HG03460 (cell line): ENCODE measurements around the gene XG.
"Not testable (repeated sequence)": the region's sequence is repeated elsewhere in the genome, so short reads cannot be mapped to it uniquely, and the experiment has no call there.

ENCODE experiments used
- ATAC-seq: cut with Tn5 transposase; IDR thresholded peaks from one replicate; pipeline ENCODE4 v1.9.1; 2021; ENCODE audit not compliant: unreplicated experiment

XG gene

DNA sequence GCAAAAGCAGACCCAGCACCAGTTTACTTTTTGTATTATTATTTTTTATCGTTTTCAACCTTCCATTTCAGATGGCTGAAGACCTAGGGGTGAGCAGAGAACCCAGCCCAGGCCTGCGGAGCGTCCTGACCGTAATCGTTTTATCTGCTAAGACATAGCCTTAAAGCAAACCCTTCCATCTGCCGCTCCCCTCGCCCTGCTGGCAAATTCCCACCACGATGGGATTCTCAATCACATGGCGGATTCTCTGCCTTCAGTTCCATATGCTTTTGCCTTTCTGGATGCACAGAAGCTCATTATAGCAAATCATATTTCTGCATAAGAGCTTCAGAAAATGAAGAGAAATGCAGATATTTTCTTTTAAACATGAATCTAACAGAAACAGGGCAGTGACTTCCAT lies 18.6 kb upstream of the XG start:
- no peak for ATAC-seq

DNA sequence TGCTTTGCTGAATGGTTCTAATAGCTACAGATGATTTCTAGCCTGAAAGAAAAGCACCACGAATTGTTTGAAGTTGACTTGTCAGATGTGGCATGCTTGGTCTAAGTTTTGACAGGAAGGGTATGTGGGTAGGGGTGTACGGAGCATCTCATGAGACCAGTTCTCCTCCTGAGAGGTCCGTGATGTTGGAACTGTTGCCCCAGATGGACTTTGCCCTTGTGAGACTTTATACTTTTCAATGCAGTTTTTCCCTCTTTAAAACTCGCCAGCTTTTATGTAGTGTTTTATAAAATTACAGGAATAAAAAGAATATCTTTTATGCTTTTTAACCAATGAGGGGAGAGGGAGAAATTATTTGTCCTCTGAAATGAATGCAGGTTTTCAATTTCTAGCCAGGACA lies 16.6 kb upstream of the XG start:
- ATAC-seq: no peak

DNA sequence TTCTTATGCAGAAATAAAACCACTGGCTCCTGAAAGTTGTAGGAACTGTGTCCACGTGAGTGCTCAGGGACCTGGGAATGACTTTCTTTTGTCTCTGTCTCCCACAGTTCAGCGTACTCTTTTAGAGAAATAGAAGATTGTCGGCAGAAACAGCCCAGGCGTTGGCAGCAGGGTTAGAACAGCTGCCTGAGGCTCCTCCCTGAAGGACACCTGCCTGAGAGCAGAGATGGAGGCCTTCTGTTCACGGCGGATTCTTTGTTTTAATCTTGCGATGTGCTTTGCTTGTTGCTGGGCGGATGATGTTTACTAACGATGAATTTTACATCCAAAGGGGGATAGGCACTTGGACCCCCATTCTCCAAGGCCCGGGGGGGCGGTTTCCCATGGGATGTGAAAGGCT lies 11.2 kb upstream of the XG start:
- ATAC-seq: no peak

DNA sequence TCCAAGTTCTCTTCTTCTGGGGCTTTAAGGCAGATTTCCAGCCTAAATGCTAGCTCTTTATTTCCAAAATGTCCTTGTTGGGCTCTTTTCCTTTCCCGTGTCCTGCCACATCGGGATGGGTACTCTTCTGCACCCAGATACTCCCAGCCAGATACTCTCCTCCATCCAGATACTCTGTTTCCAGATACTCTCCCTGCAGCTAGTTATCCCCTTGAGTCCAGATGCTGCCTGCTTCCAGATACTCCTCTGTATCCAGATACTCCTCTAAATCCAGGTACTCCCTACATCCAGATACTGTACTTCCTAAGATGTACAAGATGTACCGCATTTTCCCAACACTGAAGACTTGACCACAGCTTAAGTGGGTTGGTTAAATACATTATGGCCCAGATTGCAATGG lies 10.5 kb upstream of the XG start:
- ATAC-seq: no peak

DNA sequence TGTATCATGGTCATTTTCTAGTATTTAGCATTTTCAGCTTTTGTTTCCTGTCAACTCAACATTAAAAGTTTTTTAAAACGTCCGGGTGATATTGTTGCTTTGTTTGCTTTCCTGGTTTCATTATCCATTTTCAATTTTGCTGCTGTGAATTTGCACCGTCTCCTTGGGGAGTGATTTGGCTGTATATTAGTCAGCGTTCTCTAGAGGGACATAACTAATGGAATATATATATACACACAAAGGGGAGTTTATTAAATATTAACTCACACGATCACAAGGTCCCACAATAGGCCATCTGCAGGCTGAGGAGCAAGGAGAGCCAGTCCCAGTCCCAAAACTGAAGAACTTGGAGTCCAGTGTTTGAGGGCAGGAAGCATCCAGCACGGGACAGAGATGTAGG lies 5.6 kb upstream of the XG start:
- ATAC-seq: not testable (repeated sequence)

DNA sequence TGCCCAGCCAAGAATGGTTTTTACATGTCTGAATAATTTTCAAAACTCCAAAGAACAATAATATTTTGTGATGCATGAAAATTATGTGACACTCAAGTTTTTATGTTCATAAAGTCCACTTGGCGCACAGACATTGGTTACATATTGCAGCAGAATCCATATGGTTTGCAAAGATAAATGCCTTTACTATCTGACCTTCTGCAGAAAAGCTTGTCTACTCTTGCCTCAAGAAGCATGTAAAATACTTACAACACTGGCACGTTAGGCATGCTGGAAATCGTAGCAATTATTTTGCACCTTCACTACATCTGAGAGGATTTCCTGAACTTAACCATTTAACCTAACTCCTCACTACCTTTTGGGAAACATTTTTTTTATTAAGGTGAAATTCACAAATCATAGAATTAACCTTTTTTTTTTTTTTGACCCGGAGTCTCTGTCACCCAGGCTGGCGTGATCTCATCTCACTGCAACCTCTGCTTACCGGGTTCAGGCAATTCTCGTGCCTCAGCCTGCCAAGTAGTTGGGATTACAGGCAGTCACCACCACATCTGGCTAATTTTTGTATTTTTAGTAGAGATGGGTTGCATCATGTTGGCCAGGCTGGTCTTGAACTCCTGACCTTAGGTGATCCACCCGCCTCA lies 3.5 kb upstream of the XG start:
- ATAC-seq: no peak

DNA sequence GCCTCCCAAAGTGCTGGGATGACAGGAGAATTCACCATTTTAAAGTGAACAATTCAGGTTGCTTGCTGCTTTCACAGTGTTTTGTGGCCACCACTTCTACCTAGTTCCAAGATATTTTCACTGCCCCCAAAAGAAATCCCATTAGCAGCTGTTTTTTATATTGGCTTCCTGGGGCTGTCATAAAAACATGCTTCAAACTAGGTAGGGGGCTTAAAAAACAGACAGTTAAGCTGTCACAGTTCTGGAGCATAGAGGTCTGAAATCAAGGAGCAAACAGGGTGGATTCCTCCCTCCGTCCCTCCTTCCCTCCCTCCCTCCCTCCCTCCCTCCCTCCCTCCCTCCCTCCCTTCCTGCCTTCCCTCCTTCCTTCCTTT lies 3.0 kb upstream of the XG start:
- ATAC-seq: no peak

DNA sequence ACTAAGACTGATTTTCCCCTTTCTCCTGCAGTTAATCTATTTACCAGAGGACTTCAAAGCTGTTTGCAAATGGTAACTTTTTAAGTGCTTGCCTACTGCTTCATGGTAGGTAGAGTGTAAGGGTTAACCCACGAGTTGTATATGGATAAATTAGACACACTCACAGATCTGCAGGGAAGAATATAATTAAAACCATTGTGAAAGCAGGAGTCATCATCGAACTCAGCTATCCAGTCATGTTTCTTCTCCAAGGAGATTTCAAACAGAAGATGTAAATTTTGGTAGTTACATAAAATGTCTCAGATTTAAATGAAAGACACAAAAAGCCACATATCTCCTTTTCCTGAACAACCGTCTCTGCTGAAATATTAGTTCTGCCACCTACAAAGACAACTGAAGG lies 549 bp upstream of the XG start:
- no peak for ATAC-seq

DNA sequence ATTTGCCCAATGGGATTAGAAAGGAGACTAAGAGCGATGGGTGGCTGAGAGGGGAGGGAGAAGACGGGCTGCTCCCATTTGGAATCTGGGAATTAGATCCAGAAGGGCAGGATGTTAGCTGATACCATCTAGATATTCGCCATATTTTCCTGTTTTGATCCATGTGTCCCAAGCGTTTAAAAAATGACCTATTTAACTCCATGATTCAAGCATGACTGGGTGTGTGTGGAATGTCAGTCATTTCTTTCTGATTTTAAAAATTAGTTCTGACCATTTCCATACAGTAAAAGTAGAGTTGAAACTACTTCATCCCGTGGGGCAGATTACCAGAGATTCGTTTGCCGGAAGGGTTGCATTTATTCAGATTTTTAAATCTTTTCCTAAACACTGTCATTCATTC lies 601 bp downstream of the XG start:
- ATAC-seq: not testable (repeated sequence)

DNA sequence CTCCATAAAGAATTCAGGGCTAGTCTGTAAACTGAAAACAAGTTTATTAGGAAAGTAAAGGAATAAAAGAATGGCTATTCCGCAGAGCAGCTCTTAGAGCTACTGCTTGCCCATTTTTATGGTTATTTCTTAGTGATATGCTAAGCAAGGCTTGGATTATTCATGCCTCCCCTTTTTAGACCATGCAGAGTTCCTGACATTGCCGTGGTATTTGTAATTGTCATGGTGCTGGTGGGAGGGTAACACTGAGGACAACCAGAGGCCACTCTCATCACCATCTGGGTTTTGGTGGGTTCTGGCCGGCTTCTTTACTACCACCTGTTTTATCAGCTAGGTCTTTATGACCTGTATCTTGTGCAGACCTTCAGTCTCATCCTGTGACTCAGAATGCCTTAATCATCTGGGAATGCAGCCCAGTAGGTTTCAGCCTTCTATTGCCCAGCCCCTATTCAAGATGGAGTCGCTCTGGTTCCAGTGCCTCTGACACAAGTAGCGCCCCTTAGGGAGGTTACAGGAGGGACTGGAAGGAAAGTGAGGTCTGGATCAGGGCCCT lies 3.4 kb downstream of the XG start:
- ATAC-seq: not testable (repeated sequence)

DNA sequence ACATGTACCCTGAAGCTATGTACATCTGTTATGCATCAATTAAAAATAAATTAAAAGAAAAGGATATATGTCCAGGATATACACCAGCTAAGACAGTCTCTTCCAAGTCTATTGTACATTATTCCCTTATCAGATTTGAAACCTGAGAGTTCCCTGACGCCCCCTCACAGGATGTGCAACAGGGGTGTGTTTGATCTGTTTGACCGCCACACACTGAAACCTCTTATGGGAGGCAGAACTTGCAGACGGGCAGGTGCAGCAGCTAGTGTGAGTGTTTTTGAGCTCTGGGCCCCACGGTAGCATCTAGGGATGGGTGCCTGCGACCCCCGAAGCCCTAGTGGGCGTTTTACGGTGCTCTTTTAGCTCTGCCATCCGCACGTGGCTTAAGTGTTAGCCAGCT lies 4.7 kb downstream of the XG start:
- ATAC-seq: no peak

DNA sequence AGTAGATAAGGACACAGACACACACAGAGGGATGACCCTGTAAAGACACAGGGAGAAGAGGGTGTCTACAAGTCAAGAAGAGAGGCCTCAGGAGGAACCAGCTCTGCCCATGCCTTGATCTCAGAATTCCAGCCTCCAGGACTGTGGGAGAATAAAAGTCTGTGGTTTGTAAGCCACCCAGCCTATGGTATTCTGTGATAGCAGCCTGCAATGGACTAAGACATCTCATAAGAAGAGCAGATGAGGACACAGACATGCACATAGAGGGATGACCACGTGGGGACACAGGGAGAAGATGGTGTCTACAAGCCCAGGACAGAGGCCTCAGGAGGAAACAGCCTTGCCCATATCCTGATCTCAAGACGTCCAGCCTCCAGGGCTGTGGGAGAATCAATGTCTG lies 9.4 kb downstream of the XG start:
- ATAC-seq: no peak

DNA sequence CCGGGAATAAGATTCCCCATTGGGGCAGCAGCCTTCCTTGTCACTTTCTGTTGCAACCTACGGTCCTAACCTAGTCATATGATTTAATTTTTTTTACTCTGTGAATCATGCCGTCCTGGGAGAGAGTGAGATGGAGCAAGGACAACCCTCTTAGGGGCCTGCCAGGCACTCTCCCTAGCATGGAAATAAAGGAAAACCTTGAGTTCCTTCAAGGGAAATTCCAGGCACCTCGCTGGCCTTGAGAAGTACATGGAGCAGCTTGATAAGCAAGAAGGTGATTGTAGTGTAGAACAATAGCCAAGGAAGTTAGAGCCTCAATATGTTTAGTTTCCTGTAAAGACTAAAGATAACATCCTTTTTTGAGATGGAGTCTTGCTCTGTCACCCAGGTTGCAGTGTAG lies 10.8 kb downstream of the XG start:
- not testable (repeated sequence) for ATAC-seq

DNA sequence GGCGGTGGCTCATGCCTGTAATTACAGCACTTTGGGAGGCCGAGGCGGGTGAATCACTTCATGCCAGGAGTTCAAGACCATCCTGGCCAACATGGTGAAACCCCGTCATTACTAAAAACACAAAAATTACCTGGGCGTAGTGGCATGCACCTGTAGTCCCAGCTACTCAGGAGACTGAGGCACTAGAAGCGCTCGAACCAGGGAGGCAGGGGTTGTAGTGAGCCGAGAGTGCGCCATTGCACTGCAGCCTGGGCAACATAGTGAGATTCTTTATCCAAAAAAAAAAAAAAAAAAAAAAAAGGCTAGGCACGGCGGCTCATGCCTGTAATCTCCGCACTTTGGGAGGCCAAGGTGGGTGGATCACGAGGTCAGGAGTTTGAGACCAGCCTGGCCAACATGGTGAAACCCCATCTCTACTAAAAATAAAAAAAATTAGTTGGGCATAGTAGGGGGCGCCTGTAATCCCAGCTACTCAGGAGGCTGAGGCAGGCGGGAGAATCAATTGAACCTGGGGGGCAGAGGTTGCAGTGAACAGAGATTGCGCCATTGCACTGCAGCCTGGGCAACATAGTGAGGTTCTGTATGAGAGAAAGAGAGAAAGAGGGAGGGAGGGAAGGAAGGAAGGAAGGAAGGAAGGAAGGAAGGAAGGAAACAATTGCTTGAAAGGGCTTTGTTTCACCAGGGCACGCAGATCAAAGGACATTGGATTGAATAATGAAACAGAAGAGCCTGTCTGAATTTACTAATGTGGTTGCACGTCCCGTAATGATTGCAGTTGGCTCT lies 13.1 kb downstream of the XG start:
- not testable (repeated sequence) for ATAC-seq

DNA sequence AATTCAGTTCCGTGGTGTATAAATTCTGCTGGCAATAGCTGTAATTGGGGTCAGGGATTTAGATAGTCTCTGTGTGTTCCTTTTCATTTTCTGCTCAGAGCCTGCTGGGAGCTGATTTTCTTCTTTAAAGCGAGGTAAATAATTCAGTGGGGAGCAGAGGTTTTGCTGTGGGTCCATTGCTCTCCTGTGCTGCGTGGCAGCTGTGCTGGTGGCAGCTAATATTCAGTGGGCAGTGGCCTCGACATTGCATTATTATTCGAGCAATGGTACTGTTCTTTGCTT lies 13.7 kb downstream of the XG start:
- no peak for ATAC-seq

DNA sequence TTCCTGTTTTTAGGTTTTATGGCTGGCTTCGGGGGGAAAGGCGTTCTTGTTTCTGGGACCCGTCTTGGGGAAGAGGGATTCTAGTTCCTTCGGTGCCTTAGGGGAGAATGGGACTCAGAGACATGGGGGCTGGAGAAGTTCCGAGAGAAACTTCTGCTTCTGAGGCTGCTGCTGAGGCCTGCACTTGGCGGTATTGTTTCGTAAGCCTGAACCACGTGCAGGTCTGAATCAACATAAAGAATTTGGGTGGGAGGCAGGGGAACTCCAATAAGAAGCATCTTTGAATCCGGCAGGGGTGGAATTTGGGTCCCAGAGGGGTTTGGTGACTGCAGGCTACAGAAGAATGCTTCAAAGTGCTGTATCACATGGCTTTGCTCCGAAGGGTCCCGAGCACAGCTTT lies 15.1 kb downstream of the XG start:
- no peak for ATAC-seq

DNA sequence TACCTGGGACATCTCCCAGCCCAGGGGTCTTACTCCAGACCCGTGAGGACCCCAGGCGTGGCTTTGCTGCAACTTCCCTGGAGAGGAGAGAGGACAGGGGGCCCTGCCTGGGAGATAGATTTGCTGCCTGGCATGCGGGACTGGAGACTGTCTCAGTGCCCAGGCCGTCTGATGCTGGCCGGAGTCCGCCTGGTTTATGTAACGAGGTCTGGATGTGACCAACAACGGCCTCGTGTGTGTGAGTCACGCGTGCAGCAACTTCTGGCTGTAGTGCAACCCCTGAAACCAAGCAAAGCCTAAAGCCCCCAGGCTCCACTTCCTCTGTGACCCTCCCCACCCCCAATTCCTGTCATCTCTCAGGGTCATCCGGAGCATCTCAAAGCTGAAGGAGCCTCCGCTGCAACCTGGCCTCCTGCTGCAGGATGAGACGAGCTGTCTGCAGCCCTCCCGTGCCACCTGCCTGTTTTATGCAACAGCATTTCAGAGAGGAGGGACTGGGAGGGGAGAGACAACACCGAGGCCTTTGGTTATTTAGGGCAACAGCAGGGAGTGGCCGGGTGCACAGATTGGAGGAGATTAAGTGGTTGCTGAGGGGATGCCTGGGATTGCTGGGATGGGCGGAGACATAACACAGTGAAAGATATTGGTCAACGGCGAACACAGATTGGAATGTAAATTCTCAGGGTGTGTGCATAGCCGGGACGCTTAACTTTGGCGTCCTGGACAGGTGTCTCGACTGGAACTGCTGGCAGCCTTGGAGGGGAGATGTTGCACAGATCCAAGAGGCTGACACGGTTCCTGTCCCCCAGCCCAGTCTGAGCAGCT lies 16.0 kb downstream of the XG start:
- no peak for ATAC-seq

DNA sequence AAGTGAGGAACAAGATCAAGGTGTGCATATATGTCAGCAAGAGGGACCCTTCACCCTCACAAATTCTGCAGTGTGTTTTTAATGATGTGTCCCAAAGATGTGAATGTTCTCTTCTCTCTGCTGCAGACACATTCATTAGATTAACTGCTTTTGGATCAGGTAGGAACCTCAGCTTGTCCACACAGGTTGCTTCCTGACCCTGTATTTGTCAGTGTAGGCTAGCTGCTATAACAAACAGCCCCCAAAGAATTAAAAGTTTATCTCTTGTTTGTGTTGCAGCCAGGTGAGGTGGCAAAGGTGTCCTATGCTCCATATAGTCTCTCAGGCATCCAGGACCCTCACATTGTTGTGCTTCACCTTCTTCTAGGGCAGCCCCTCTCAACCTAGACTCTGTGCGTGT lies 17.8 kb downstream of the XG start:
- ATAC-seq: no peak

DNA sequence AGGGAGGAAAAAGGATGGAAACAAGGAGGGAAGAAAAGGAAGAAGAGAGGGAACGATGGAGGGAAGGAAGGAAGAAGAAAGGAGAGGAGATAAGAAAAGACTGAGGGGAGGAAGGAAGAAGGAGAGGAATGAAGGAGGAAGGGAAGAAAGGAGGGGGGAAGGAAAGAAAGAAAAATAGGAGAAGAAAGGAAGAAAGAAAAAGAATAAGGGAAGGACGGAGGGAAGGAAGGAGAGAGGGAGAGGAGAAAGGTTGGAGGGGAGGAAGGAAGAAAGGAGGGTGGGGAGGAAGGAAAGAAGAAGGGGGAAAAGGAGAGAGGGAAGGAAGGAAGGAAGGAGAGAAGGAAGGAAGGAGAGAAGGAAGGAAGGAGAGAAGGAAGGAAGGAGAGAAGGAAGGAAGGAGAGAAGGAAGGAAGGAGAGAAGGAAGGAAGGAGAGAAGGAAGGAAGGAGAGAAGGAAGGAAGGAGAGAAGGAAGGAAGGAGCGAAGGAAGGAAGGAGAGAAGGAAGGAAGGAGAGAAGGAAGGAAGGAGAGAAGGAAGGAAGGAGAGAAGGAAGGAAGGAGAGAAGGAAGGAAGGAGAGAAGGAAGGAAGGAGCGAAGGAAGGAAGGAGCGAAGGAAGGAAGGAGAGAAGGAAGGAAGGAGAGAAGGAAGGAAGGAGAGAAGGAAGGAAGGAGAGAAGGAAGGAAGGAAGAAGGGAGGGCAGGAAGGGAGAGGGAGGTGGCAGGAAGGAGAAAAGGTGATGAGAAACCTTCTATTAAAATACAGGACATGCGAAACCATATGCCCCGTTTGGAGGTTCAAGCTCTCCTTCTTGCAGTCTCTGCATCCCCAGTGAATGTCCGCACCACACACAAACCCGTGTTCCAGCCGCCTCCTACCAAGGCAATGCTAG lies 21.6 kb downstream of the XG start:
- not testable (repeated sequence) for ATAC-seq

DNA sequence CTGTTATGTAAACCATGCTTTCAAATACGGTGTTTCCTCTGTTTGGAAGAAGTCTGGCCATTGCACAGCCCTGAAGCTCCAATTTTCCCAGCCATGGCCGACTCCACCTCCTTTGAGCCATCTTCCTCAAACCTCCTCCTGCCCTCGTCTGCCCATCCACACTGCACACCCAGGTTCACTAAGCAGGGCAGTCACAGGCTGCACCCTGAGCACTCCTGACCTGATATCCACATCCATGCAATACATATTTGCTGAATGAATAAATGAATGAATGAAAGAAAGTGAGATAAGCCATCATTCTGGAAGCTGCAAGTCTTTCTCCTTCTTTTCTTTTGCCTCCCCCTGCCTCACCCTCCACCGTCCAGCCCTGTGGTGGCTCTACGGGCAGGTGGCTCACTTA lies 22.2 kb downstream of the XG start:
- no peak for ATAC-seq

DNA sequence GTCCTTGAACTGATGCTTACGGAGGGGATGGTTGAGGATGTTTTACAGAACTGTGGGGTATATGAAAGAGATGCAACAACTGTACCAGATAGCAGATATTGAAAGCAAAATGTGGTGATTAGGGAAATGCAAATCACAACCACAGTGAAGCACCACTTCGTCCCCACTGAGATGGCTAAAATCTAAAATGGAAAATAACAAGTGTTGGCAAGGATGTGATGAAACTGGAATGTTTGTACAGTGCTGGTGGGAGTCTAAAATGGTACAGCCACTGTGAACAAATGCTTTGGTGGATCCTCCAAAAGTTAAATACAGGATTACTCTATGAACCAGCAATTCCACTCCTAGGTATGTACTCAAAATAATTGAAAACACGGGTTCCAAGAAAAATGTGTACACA lies 22.9 kb downstream of the XG start:
- no peak for ATAC-seq
